HepG2 (cell line): ENCODE results near the gene RCE1. TPM values are rescaled to one million over a fixed set of nuclear protein-coding genes. Genes with fewer than 3 reads are reported as not detected.

ENCODE experiments used
- ATAC-seq: fragments of 200-7000 bp; cut with Tn5 transposase; 3 replicates; pipeline ENCODE4 v1.9.1; 2020; ENCODE audit warnings: mild to moderate bottlenecking, moderate library complexity
- BruUV-seq: library from RNA; stranded (reverse); fragments of 400-500 nt; replicated peaks from 2 replicates; lab custom pipeline; 2021; lab: Mats Ljungman, UMichigan
- CTCF ChIA-PET: fragments of 300-600 bp; formaldehyde crosslinking; extraction: SDS; loops from one replicate; lab custom pipeline; 2021; ENCODE audit warnings: low total read pairs, inconsistent platforms, low intra/inter-chr PET ratio; lab: Yijun Ruan, JAX
- POLR2A ChIA-PET: fragments of 350-600 bp; sonication (Branson Sonifier 250); formaldehyde crosslinking; loops from one replicate; lab custom pipeline; 2020; ENCODE audit warnings: antibody characterized with exemption, inconsistent platforms; lab: Yijun Ruan, JAX
- DNase-seq: peaks from one replicate; pipeline ENCODE4 v3.0.0-alpha.2; 2015; ENCODE audit warnings: low spot score
- FAIRE-seq: peaks from 3 replicates; lab custom pipeline; 2011; peaks lifted over from hg19 to GRCh38; lab: Jason Lieb, UNC
- H2AFZ ChIP-seq: one replicate; pipeline ENCODE4 v1.6.1; 2011; ENCODE audit warnings: low read length, inconsistent platforms
- H3K27ac ChIP-seq: fragments of 300-600 bp; 3 replicates; pipeline ENCODE4 v1.8.0; 2011; ENCODE audit warnings: mixed run types, mild to moderate bottlenecking, mixed read lengths, low read length, inconsistent platforms; ENCODE audit not compliant: insufficient read depth; ENCODE audit errors: extremely low read length
- H3K27me3 ChIP-seq, 2 experiments: fragments of 200-600 bp in 1 of 2; 2 replicates in 1 of 2; 3 replicates in 1 of 2; pipeline versions ENCODE4 v1.6.0 to v1.8.0; 2011; ENCODE audit warnings: low read length in 2 of 2, mild to moderate bottlenecking in 2 of 2, moderate library complexity in 2 of 2, inconsistent platforms in 1 of 2; ENCODE audit not compliant: insufficient read depth in 2 of 2, control insufficient read depth in 1 of 2
- H3K36me3 ChIP-seq, 2 experiments: fragments of 200-600 bp in 1 of 2; replicated peaks in 1 of 2; 2 replicates in 1 of 2; 3 replicates in 1 of 2; pipeline versions ENCODE4 v1.5.1 to v1.8.0; 2011; ENCODE audit warnings: low read length in 2 of 2, inconsistent platforms in 1 of 2; ENCODE audit not compliant: insufficient read depth in 2 of 2, control insufficient read depth in 1 of 2
- H3K4me1 ChIP-seq: 2 replicates; pipeline ENCODE4 v1.5.1; 2012; ENCODE audit warnings: low read length, inconsistent platforms; ENCODE audit not compliant: insufficient read depth
- H3K4me2 ChIP-seq: 2 replicates; pipeline ENCODE4 v1.6.0; 2011; ENCODE audit warnings: low read depth, low read length, inconsistent platforms
- H3K4me3 ChIP-seq, 3 experiments: fragments of 200-600 bp in 1 of 3; sonication (generic), shearing (Covaris generic) in 1 of 3; replicated peaks in 1 of 3; 2 replicates each; pipeline ENCODE4 v1.5.1; 2011 to 2016; ENCODE audit warnings: low read length in 3 of 3, inconsistent platforms in 2 of 3, low read depth in 2 of 3, mild to moderate bottlenecking in 2 of 3, control low read depth in 1 of 3, mixed read lengths in 1 of 3; ENCODE audit not compliant: insufficient read depth in 1 of 3
- H3K79me2 ChIP-seq: one replicate; pipeline ENCODE4 v1.6.1; 2011; ENCODE audit warnings: low read length, inconsistent platforms; ENCODE audit not compliant: insufficient read depth
- H3K9ac ChIP-seq: 2 replicates; pipeline ENCODE4 v1.6.0; 2011; ENCODE audit warnings: mild to moderate bottlenecking, low read depth, low read length, inconsistent platforms; ENCODE audit not compliant: insufficient read depth
- H3K9me3 ChIP-seq: 2 replicates; pipeline ENCODE4 v1.5.1; 2012; ENCODE audit warnings: mild to moderate bottlenecking, low read length
- H4K20me1 ChIP-seq: 2 replicates; pipeline ENCODE4 v1.6.0; 2011; ENCODE audit warnings: inconsistent platforms, mild to moderate bottlenecking, low read length, moderate library complexity; ENCODE audit not compliant: insufficient read depth
- AGO2 ChIP-seq: fragments of 200-400 bp; formaldehyde crosslinking; optimal IDR thresholded peaks from 2 replicates; pipeline ENCODE3; 2017; ENCODE audit warnings: mild to moderate bottlenecking, low read depth, low read length, moderate library complexity
- PATZ1 ChIP-seq: sonication (generic); formaldehyde crosslinking; IDR thresholded peaks from 2 replicates; pipeline ENCODE4 v1.4.0; 2020; ENCODE audit warnings: missing genetic modification reagents
- POGK ChIP-seq: sonication (generic); formaldehyde crosslinking; conservative IDR thresholded peaks from 2 replicates; pipeline ENCODE4 v1.8.0; 2022; ENCODE audit warnings: mild to moderate bottlenecking, moderate library complexity, missing genetic modification reagents
- POLR2A ChIP-seq, 2 experiments: IDR thresholded peaks; 2 replicates each; pipeline ENCODE4 v1.6.1; 2011; ENCODE audit warnings: low read depth in 2 of 2, low read length in 2 of 2, mild to moderate bottlenecking in 1 of 2, moderate library complexity in 1 of 2; ENCODE audit not compliant: insufficient read depth in 1 of 2
- ZNF232 ChIP-seq: sonication (generic); formaldehyde crosslinking; IDR thresholded peaks from 2 replicates; pipeline ENCODE4 v1.4.0; 2020; ENCODE audit warnings: missing genetic modification reagents, borderline replicate concordance
- ZNF570 ChIP-seq: sonication (generic); formaldehyde crosslinking; IDR thresholded peaks from 2 replicates; pipeline ENCODE4 v1.4.0; 2020; ENCODE audit warnings: mild to moderate bottlenecking, missing genetic modification reagents, borderline replicate concordance
- WGBS: methylation state at CpG from one replicate; pipeline ENCODE4 v1.1.6; 2017; ENCODE audit warnings: low lambda C conversion rate; 5-methylcytosine and 5-hydroxymethylcytosine counted together
- in situ Hi-C: cut with HindIII; loops from 2 replicates; pipeline ENCODE4 v1.10.0; 2017; ENCODE audit warnings: low pct_unique_long_range_greater_than_20kb; ENCODE audit not compliant: extremely low pct_ligation_motif_present
- intact Hi-C: fragments of 100-400 bp; cut with micrococcal nuclease; formaldehyde crosslinking; loops from one replicate; pipeline ENCODE4 v1.10.0; 2022; ENCODE audit not compliant: unreplicated experiment
- polyA plus RNA-seq, 8 experiments: library from polyadenylated mRNA; depleted of rRNA in 3 of 8; stranded (reverse) in 7 of 8; unstranded in 1 of 8; fragments of >200 nt; fragmentation: Illumina TruSeq in 4 of 8; extraction: Trizol in 4 of 8; gene quantifications; 2 replicates each; pipeline versions ENCODE4 v1.2.1 to v1.2.3, GENCODE V29; 2011 to 2016; ENCODE audit warnings: low read depth in 4 of 8, missing spikeins in 1 of 8, mixed read lengths in 1 of 8; ENCODE audit not compliant: insufficient read depth in 1 of 8
- total RNA-seq, 5 experiments: library from RNA; depleted of rRNA; stranded (reverse); fragments of >200 nt; fragmentation: Illumina TruSeq; extraction: Trizol; gene quantifications; 2 replicates each; pipeline ENCODE4 v1.2.3, GENCODE V29; 2016; ENCODE audit warnings: low read depth in 1 of 5
- TF ChIP-seq, protein P1 (sequence below): sonication (generic); formaldehyde crosslinking; IDR thresholded peaks from 2 replicates; pipeline ENCODE4 v1.5.0; 2020; ENCODE audit warnings: mild to moderate bottlenecking, missing genetic modification reagents, moderate library complexity
- TF ChIP-seq, protein P2 (sequence below): sonication (generic); formaldehyde crosslinking; IDR thresholded peaks from 2 replicates; pipeline ENCODE4 v1.4.0; 2020; ENCODE audit warnings: missing genetic modification reagents, mild to moderate bottlenecking, borderline replicate concordance
- TF ChIP-seq, protein P3 (sequence below): sonication (generic); formaldehyde crosslinking; IDR thresholded peaks from 2 replicates; pipeline ENCODE4 v1.5.1; 2020; ENCODE audit warnings: missing genetic modification reagents, mild to moderate bottlenecking, borderline replicate concordance

Gene RCE1
- total and polyA plus RNA-seq, 2 of the 13 experiments (the other 11 are each of a cell fraction or from before 2014, with no cell fraction given) = 22.2 to 22.4 TPM

DNA sequence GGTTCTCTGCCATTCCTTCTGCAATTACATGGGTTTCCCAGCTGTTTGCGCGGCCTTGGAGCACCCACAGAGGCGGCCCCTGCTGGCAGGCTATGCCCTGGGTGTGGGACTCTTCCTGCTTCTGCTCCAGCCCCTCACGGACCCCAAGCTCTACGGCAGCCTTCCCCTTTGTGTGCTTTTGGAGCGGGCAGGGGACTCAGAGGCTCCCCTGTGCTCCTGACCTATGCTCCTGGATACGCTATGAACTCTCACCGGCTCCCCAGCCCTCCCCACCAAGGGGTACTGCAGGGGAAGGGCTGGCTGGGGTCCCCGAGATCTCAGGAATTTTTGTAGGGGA, 2.6 kb downstream of the RCE1 start (continued):
- TF ChIP-seq PATZ1 (CRISPR knock-in tag) (no peak), ZNF570 (no peak), ZNF232 (no peak)
- TF ChIP-seq, protein P1, sequence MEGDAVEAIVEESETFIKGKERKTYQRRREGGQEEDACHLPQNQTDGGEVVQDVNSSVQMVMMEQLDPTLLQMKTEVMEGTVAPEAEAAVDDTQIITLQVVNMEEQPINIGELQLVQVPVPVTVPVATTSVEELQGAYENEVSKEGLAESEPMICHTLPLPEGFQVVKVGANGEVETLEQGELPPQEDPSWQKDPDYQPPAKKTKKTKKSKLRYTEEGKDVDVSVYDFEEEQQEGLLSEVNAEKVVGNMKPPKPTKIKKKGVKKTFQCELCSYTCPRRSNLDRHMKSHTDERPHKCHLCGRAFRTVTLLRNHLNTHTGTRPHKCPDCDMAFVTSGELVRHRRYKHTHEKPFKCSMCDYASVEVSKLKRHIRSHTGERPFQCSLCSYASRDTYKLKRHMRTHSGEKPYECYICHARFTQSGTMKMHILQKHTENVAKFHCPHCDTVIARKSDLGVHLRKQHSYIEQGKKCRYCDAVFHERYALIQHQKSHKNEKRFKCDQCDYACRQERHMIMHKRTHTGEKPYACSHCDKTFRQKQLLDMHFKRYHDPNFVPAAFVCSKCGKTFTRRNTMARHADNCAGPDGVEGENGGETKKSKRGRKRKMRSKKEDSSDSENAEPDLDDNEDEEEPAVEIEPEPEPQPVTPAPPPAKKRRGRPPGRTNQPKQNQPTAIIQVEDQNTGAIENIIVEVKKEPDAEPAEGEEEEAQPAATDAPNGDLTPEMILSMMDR = 0 out of 2 replicates have a peak, but pooled peaks have one; percentile 15
- TF ChIP-seq, protein P2, sequence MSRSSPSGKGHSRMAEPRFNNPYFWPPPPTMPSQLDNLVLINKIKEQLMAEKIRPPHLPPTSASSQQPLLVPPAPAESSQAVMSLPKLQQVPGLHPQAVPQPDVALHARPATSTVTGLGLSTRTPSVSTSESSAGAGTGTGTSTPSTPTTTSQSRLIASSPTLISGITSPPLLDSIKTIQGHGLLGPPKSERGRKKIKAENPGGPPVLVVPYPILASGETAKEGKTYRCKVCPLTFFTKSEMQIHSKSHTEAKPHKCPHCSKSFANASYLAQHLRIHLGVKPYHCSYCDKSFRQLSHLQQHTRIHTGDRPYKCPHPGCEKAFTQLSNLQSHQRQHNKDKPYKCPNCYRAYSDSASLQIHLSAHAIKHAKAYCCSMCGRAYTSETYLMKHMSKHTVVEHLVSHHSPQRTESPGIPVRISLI = no peak

DNA sequence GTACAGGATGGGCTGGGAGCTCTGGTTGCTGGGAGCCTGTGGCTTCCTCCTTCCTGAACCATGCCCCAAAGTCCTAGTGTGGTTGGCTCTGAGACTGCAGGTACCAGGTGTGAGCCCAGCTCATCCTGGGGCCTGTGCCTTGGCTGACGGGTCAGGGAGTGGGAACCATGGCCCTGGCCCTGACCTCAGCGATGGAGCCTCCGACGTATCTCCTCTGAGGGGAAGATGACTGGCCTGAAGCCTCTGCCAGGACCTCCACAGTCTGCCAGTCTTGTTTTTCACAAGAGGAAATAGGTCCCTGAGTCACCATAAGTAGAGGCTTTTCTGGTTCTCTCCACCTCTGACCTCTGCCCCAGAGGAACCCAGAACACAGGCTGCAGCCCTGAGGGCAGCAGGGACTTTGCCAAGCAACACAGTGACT, 3.4 kb downstream of the RCE1 start:
- Histone ChIP-seq H3K9me3 (no peaks in the 10 kb centered on the region), H3K27me3 (no peaks in the 10 kb centered on the region; a peak in 1 of 5 replicates), H3K4me2 (no peak overlapping the region), H3K79me2 (peaks cover 26% of the 10 kb centered on the region), H3K9ac (no peak overlapping the region), H3K4me3 (no peak overlapping the region), H4K20me1 (peaks cover 6% of the 10 kb centered on the region; the same call in 1 of the 2 replicates), H2AFZ (no peak overlapping the region), H3K36me3 (peaks cover 21 to 51% of the 10 kb centered on the region in 2 experiments; a peak in 4 of 5 replicates), H3K4me1 (peaks cover 23% of the 10 kb centered on the region), H3K27ac (no peak overlapping the region)
- ChIA-PET CTCF (no interaction called here), POLR2A (interaction anchor here (0.6 to 1.1 kb wide), 2 partner anchors 9 to 367 kb away, joined by 3 to 4 read pairs; partner anchors contain the start of gene DPP3)
- TF ChIP-seq AGO2 (peak; percentile 5), POGK (CRISPR knock-in tag) (no peak), POLR2A (IDR thresholded peaks at IDR 0.05; ENCODE audit: insufficient read depth in 1 of 2, low read depth in 2 of 2, low read length in 2 of 2) (peak in 1 of 2 experiments; percentile 29; a peak in 1 of 4 replicates)
- TF ChIP-seq, protein P3, sequence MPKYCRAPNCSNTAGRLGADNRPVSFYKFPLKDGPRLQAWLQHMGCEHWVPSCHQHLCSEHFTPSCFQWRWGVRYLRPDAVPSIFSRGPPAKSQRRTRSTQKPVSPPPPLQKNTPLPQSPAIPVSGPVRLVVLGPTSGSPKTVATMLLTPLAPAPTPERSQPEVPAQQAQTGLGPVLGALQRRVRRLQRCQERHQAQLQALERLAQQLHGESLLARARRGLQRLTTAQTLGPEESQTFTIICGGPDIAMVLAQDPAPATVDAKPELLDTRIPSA = no peak
- in situ Hi-C loops (loop anchor here (10.0 to 25.0 kb wide), 3 partner anchors 128 to 434 kb away; partner anchors contain the start of genes C11orf86, CTSF and NPAS4), intact Hi-C loops (no loop called here)
- no peak for ATAC-seq
- no TSS peak for BruUV-seq
- DNase-seq = no peak
- no peak for FAIRE-seq
- WGBS = 93% methylated on average over 3 of the region's 4 CpGs
